Stimulated activated naive CD8-positive, alpha-beta T cell treated with anti-CD3 and anti-CD28 coated beads, Interleukin-15, Interleukin-2, amounts not matched to agents 100 U/mL and 50 U/mL, for 24 hours (primary cell): Measurements from ENCODE around the gene KRTAP5-6.
"Not testable (repeated sequence)": the region's sequence is repeated elsewhere in the genome, so short reads cannot be mapped to it uniquely, and the experiment has no call there.

ENCODE experiments used
- ATAC-seq: fragments of 150-1000 bp; cut with Tn5 transposase; one replicate; pipeline ENCODE4 v1.10.0; 2021
- DNase-seq: peaks from one replicate; pipeline ENCODE4 v3.0.0; 2021

The KRTAP5-6 gene

GRCh38 chr11:1661454-1662269, 35.3 kb upstream of the KRTAP5-6 start:
- not testable (repeated sequence) for ATAC-seq

GRCh38 chr11:1662699-1663283, 34.2 kb upstream of the KRTAP5-6 start:
- ATAC-seq, DNase-seq: not testable (repeated sequence)

More at GRCh38 chr11:1661454-1662269, 35.3 kb upstream of the KRTAP5-6 start:
- DNase-seq: not testable (repeated sequence)

GRCh38 chr11:1665313-1665712, 31.7 kb upstream of the KRTAP5-6 start:
- ATAC-seq (no peak), DNase-seq (no peak)

GRCh38 chr11:1667121-1667850, 29.7 kb upstream of the KRTAP5-6 start:
- DNase-seq (no peak), ATAC-seq (no peak)

GRCh38 chr11:1667906-1668305, 29.1 kb upstream of the KRTAP5-6 start:
- no peak for ATAC-seq
- DNase-seq: no peak

- DNase-seq (no peak), ATAC-seq (no peak)
Measured at GRCh38 chr11:1668911-1669473, 28.0 kb upstream of the KRTAP5-6 start.

- no peak for DNase-seq
- ATAC-seq: no peak
Measured at GRCh38 chr11:1669546-1670218, 27.3 kb upstream of the KRTAP5-6 start.

- not testable (repeated sequence) for ATAC-seq, DNase-seq
Measured at GRCh38 chr11:1670457-1670856, 26.5 kb upstream of the KRTAP5-6 start.

- DNase-seq: no peak
- ATAC-seq: no peak
Measured at GRCh38 chr11:1670905-1671371, 26.1 kb upstream of the KRTAP5-6 start.

GRCh38 chr11:1671658-1672057, 25.3 kb upstream of the KRTAP5-6 start:
- ATAC-seq: no peak
- DNase-seq: no peak

GRCh38 chr11:1672613-1673350, 24.2 kb upstream of the KRTAP5-6 start:
- DNase-seq: no peak
- ATAC-seq: no peak

- ATAC-seq (no peak), DNase-seq (no peak)
Measured at GRCh38 chr11:1673446-1674172, 23.4 kb upstream of the KRTAP5-6 start.

GRCh38 chr11:1674173-1675131, 22.5 kb upstream of the KRTAP5-6 start:
- no peak for DNase-seq
- ATAC-seq: no peak

- no peak for DNase-seq
- ATAC-seq: no peak
Measured at GRCh38 chr11:1675536-1676228, 21.3 kb upstream of the KRTAP5-6 start.

- no peak for ATAC-seq
- DNase-seq: no peak
Measured at GRCh38 chr11:1676229-1676740, 20.7 kb upstream of the KRTAP5-6 start.

GRCh38 chr11:1679881-1680280, 17.1 kb upstream of the KRTAP5-6 start:
- ATAC-seq: no peak
- no peak for DNase-seq

GRCh38 chr11:1682225-1682905, 14.6 kb upstream of the KRTAP5-6 start:
- no peak for DNase-seq
- no peak for ATAC-seq

GRCh38 chr11:1683216-1683615, 13.8 kb upstream of the KRTAP5-6 start:
- not testable (repeated sequence) for DNase-seq, ATAC-seq
